ENCODE results near the gene ANO10. TPM values are rescaled to one million over a fixed set of nuclear protein-coding genes. Genes with fewer than 3 reads are reported as not detected.
A peak's percentile ranks its signal among the peaks of the same experiment; 100 is the strongest.

ANO10 gene
- total RNA-seq, 6 experiments from 2014 or later, result 10.5 to 24.1 (median 13.6) TPM

DNA sequence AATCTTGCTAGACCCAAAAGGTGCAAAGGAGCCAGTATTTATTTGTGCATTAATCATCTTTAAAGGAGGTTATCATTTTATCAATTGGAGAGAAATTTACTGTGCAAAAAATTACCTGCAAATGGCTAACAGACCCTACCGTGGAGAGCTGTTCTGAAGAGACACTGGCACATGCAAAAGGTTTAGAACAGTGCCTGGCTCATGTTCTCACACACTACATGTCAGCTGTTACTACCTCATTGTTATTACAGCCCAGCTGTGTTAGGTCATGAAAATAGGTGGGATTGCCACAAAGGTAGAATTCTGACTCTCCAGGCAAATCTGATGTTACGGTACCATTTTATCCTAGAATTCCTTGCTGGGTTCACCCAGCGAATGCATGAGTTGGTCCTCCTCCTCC, 198.2 kb downstream of the ANO10 start:
- no peaks in the 10 kb centered on the region for H3K4me1 ChIP-seq
- TF ChIP-seq, protein P1, sequence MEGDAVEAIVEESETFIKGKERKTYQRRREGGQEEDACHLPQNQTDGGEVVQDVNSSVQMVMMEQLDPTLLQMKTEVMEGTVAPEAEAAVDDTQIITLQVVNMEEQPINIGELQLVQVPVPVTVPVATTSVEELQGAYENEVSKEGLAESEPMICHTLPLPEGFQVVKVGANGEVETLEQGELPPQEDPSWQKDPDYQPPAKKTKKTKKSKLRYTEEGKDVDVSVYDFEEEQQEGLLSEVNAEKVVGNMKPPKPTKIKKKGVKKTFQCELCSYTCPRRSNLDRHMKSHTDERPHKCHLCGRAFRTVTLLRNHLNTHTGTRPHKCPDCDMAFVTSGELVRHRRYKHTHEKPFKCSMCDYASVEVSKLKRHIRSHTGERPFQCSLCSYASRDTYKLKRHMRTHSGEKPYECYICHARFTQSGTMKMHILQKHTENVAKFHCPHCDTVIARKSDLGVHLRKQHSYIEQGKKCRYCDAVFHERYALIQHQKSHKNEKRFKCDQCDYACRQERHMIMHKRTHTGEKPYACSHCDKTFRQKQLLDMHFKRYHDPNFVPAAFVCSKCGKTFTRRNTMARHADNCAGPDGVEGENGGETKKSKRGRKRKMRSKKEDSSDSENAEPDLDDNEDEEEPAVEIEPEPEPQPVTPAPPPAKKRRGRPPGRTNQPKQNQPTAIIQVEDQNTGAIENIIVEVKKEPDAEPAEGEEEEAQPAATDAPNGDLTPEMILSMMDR (IDR thresholded peaks at IDR 0.05), result no peak
- no peak for TF ChIP-seq POLR2A (IDR thresholded peaks at IDR 0.05)
- no peaks in the 10 kb centered on the region for H3K9me3 ChIP-seq
- DNase-seq, result no peak
- ATAC-seq, result no peak
- H3K4me3 ChIP-seq, result no peak overlapping the region
- intact Hi-C loops (cut with DNase I), result no loop called here
- H3K36me3 ChIP-seq, result no peaks in the 10 kb centered on the region
- no peak overlapping the region for H3K27ac ChIP-seq
- no peaks in the 10 kb centered on the region for H3K27me3 ChIP-seq
- WGBS (ENCODE audit: insufficient coverage, low coverage, low lambda C conversion rate, missing lambda C conversion rate), result 86% methylated on average over 1 of the region's 3 CpGs

DNA sequence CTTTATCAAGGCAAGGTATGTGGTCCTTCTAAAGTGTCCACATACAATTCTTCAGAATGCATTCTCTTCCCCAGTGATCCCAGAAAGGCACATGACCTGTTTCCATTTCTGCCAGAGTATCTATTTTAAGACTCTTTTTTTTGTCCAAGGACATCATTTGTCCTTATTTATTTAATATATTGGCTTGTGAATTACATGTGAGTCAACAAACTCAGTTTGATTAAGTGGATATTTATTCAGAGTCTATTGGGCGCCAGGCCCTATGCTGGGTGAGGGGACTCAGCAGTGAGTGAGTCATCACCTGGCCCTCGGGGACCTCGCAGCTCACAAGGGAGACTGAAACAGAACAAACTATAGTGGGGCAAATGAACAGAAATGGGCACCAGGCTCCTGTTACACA, 198.7 kb downstream of the ANO10 start:
- 66% methylated on average over 3 of the region's 3 CpGs for WGBS (ENCODE audit: insufficient coverage, low coverage, low lambda C conversion rate, missing lambda C conversion rate)
- intact Hi-C loops (cut with DNase I), result no loop called here
- Histone ChIP-seq H3K36me3 (no peaks in the 10 kb centered on the region), H3K27ac (no peak overlapping the region), H3K9me3 (no peaks in the 10 kb centered on the region), H3K27me3 (no peaks in the 10 kb centered on the region), H3K4me1 (no peaks in the 10 kb centered on the region), H3K4me3 (no peak overlapping the region)
- DNase-seq (peak in 1 of 3 donors; percentile 38), ATAC-seq (peak in 2 of 4 donors; percentile 31 to 51)
- TF ChIP-seq, protein P1 (IDR thresholded peaks at IDR 0.05), result no peak

DNA sequence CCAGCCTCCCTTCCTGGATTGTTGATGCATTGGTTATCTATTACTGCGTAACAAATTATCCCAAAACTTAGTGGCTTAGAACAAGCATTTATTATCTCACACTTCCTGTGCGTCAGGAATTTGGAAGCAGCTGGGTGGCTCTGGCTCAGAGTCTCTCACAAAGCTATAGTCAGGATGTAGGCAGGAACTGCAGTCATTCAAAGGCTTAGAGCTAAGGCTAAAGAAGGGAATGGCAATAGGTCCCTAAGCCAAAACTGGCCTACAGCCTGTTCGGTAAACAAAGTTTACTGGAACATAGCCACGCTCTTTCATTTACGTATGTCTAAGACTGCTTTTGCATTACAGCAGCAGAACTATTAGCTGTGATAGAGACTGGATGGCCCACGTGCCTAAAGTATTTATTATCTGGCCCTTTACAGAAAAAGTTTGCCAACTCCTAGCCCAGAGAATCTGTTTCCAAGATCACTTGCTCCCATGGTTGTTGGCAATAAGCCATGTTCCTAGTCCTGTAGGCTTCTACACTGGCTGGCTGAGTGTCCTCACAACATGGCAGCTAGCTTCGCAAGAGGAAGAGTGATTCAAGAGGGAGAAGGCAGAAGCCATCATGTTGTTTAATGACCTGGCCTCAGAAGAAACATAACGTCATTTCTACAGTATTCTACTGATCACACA, 203.1 kb downstream of the ANO10 start:
- TF ChIP-seq, protein P1 (IDR thresholded peaks at IDR 0.05), result no peak
- no peak for TF ChIP-seq POLR2A (IDR thresholded peaks at IDR 0.05)
- intact Hi-C loops (cut with DNase I), result no loop called here
- WGBS (ENCODE audit: insufficient coverage, low coverage, low lambda C conversion rate, missing lambda C conversion rate), result 53% methylated on average over 8 of the region's 8 CpGs
- H3K9me3 ChIP-seq, result no peaks in the 10 kb centered on the region
- H3K4me3 ChIP-seq, result no peak overlapping the region
- no peaks in the 10 kb centered on the region for H3K36me3 ChIP-seq
- DNase-seq (no peak), ATAC-seq (peak; percentile 69 to 89 (median 86))
- no peaks in the 10 kb centered on the region for H3K4me1 ChIP-seq
- H3K27me3 ChIP-seq, result no peaks in the 10 kb centered on the region
- H3K27ac ChIP-seq, result peak overlapping the region in 2 of 3 donors; percentile 1 to 21

DNA sequence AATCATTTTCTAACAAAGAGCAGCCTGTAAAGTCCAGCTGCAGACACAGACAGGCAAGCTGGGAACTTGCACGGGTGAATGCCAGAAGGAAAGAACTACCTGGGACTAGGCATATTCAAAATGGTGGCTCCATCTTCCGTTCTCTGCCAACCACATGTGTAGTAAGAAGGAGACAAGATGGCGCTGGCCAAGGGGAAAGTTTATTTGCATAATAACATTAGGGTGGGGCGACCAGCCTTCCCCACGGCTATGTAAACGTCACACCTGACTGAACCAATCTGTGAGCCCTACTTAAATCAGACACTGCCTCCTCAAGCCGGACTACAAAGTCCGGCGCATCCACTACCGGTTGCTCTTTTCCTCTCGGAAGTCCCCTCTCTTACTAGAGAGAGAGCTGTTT, 204.7 kb downstream of the ANO10 start:
- WGBS (ENCODE audit: insufficient coverage, low coverage, low lambda C conversion rate, missing lambda C conversion rate), result 99% methylated on average over 11 of the region's 11 CpGs
- intact Hi-C loops (cut with DNase I), result no loop called here
- H3K36me3 ChIP-seq, result no peaks in the 10 kb centered on the region

More for the DNA sequence above, 204.7 kb downstream of the ANO10 start:
- DNase-seq (no peak), ATAC-seq (no peak)
- Histone ChIP-seq H3K27me3 (no peaks in the 10 kb centered on the region), H3K4me1 (no peaks in the 10 kb centered on the region), H3K27ac (no peak overlapping the region), H3K4me3 (no peak overlapping the region), H3K9me3 (no peaks in the 10 kb centered on the region)
- TF ChIP-seq, protein P1 (IDR thresholded peaks at IDR 0.05), result no peak
- TF ChIP-seq POLR2A (IDR thresholded peaks at IDR 0.05), result no peak
